ENCODE results near the gene BLNK.

- TF ChIP-seq CTCF (IDR thresholded peaks at IDR 0.05 in 4 of 5, conservative IDR thresholded peaks at IDR 0.05 in 1 of 5) (no peak), POLR2A (IDR thresholded peaks at IDR 0.05) (no peak)
Measured at GRCh38 chr10:96263669-96264068, 7.7 kb downstream of the BLNK start.
